Panc1 (cell line): ENCODE results near the gene CCDC92B. TPM values are rescaled to one million over a fixed set of nuclear protein-coding genes. Genes with fewer than 3 reads are reported as not detected.

Experiments
- ATAC-seq: fragments of 200-7000 bp; cut with Tn5 transposase; 2 replicates; pipeline ENCODE4 v1.9.1; 2020; ENCODE audit warnings: mild to moderate bottlenecking, moderate library complexity
- BruUV-seq: library from RNA; stranded (reverse); fragments of 400-500 nt; replicated peaks from 2 replicates; lab custom pipeline; 2021; lab: Mats Ljungman, UMichigan
- CTCF ChIA-PET: fragments of 300-600 bp; sonication (Branson Sonifier 250); formaldehyde crosslinking; loops from one replicate; lab custom pipeline; 2022; ENCODE audit warnings: antibody characterized with exemption; lab: Charles Lee
- POLR2A ChIA-PET: fragments of 300-600 bp; sonication (Branson Sonifier 250); formaldehyde crosslinking; loops from one replicate; lab custom pipeline; 2022; ENCODE audit warnings: antibody characterized with exemption; lab: Charles Lee
- DNase-seq: peaks from one replicate; pipeline ENCODE4 v3.0.0-alpha.2; 2010; ENCODE audit warnings: low read depth, low spot score
- H3K27ac ChIP-seq: 2 replicates; pipeline ENCODE4 v1.5.1; 2011; ENCODE audit warnings: mild to moderate bottlenecking, low read length, inconsistent platforms
- H3K27me3 ChIP-seq: fragments of 200-500 bp; sonication (Bioruptor generic); 2 replicates; pipeline ENCODE4 v1.6.0; 2014; ENCODE audit warnings: low read length, inconsistent platforms; ENCODE audit not compliant: control insufficient read depth, insufficient read depth
- H3K36me3 ChIP-seq: fragments of 200-500 bp; sonication (Bioruptor generic); 2 replicates; pipeline ENCODE4 v1.5.1; 2014; ENCODE audit warnings: inconsistent platforms, mild to moderate bottlenecking, low read length, moderate library complexity; ENCODE audit not compliant: control insufficient read depth, insufficient read depth
- H3K4me1 ChIP-seq: 2 replicates; pipeline ENCODE4 v1.5.1; 2011; ENCODE audit warnings: inconsistent platforms, mild to moderate bottlenecking, low read length, moderate library complexity; ENCODE audit not compliant: control insufficient read depth, insufficient read depth
- H3K4me3 ChIP-seq, 2 experiments: 2 replicates each; pipeline ENCODE4 v1.5.1; 2011 to 2012; ENCODE audit warnings: low read depth in 2 of 2, low read length in 2 of 2, mild to moderate bottlenecking in 2 of 2, inconsistent platforms in 1 of 2, moderate library complexity in 1 of 2
- H3K9me3 ChIP-seq: fragments of 200-500 bp; sonication (Bioruptor generic); 2 replicates; pipeline ENCODE4 v1.5.1; 2014; ENCODE audit warnings: low read depth, mild to moderate bottlenecking, inconsistent platforms, low read length, moderate library complexity; ENCODE audit not compliant: control insufficient read depth, insufficient read depth
- POLR2AphosphoS5 ChIP-seq: IDR thresholded peaks from 2 replicates; pipeline ENCODE4 v1.6.1; 2012; ENCODE audit warnings: mild to moderate bottlenecking, low read depth, low read length, moderate library complexity
- SIN3A ChIP-seq: IDR thresholded peaks from 2 replicates; pipeline ENCODE4 v1.6.1; 2012; ENCODE audit warnings: low read depth, mild to moderate bottlenecking, low read length, moderate library complexity, borderline replicate concordance; ENCODE audit not compliant: insufficient read depth
- TCF7L2 ChIP-seq: IDR thresholded peaks from 2 replicates; pipeline ENCODE4 v1.6.1; 2011; ENCODE audit warnings: mild to moderate bottlenecking, low read depth, low read length, inconsistent platforms
- in situ Hi-C: cut with HindIII; loops from 2 replicates; pipeline ENCODE4 v1.10.0; 2016; ENCODE audit warnings: low sequenced_read_pairs, low pct_unique_long_range_greater_than_20kb
- intact Hi-C: fragments of 100-400 bp; cut with micrococcal nuclease; formaldehyde crosslinking; loops from one replicate; pipeline ENCODE4 v1.10.0; 2022; ENCODE audit not compliant: unreplicated experiment
- total RNA-seq: library from RNA; stranded (reverse); gene quantifications from one replicate; pipeline ENCODE4 v1.2.1, GENCODE V29; 2021; ENCODE audit not compliant: unreplicated experiment
- TF ChIP-seq, protein P1 (sequence below), 2 experiments: IDR thresholded peaks; 2 replicates each; pipeline ENCODE4 v1.6.1; 2011 to 2012; ENCODE audit warnings: low read depth in 2 of 2, control low read depth in 1 of 2, low read length in 1 of 2, mild to moderate bottlenecking in 1 of 2, moderate library complexity in 1 of 2; ENCODE audit not compliant: insufficient read depth in 1 of 2
- TF ChIP-seq, protein P2 (sequence below): fragments of 450-650 bp; IDR thresholded peaks from 2 replicates; pipeline ENCODE4 v1.5.1; 2017; ENCODE audit warnings: mild to moderate bottlenecking

The CCDC92B gene
- total RNA-seq, 1 experiment from 2014 or later: 0.51 TPM

DNA sequence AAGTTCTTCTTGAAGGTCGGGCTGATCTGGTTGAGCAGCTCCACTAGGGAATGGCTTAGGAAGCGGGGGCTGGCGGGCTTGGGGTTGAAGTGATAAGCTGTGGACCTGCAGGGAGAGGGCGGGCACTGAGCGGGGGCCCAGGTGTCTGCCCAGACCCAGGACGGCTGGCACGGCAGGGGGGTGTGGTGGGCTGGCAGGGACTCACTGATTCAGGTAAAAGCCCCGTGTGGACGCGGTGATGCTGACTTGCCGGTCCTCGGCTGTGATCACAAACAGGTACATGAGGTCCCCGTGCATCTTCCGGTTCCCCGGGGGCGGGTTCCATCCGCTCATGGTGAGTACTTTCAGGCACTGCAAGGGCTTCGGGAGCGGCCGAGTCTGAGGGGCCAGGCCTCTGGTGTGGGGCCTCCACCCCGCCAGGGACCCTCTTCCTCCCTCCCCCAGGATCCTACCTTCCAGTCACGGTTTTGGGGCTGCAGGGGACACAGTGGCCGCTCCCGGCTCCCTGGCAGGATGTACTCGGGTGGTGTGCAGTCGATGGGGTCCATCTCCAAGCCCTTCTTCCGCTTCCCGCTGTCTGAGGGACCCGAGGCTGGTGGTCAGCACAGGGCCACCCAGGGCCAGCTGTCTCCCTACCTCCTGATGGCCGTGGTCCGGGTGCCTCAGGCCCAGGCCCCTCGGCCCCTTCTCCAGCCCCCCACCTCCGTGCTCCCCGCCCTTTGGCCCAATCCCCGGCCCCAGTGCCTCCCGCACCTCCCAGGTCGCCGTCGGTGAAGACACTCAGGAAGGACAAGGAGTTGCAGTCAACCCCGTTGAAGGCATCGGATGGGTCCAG, 48.1 kb downstream of the CCDC92B start:
- H3K27ac ChIP-seq: no peak overlapping the region
- in situ Hi-C loops (no loop called here), intact Hi-C loops (no loop called here)
- H3K4me3 ChIP-seq: no peak overlapping the region
- 0 out of 2 replicates have a peak, but pooled peaks cover 3% of the 10 kb centered on the region for H3K36me3 ChIP-seq
- DNase-seq: no peak
- TF ChIP-seq POLR2AphosphoS5 (no peak), TCF7L2 (no peak), SIN3A (no peak)
- TF ChIP-seq, protein P1, sequence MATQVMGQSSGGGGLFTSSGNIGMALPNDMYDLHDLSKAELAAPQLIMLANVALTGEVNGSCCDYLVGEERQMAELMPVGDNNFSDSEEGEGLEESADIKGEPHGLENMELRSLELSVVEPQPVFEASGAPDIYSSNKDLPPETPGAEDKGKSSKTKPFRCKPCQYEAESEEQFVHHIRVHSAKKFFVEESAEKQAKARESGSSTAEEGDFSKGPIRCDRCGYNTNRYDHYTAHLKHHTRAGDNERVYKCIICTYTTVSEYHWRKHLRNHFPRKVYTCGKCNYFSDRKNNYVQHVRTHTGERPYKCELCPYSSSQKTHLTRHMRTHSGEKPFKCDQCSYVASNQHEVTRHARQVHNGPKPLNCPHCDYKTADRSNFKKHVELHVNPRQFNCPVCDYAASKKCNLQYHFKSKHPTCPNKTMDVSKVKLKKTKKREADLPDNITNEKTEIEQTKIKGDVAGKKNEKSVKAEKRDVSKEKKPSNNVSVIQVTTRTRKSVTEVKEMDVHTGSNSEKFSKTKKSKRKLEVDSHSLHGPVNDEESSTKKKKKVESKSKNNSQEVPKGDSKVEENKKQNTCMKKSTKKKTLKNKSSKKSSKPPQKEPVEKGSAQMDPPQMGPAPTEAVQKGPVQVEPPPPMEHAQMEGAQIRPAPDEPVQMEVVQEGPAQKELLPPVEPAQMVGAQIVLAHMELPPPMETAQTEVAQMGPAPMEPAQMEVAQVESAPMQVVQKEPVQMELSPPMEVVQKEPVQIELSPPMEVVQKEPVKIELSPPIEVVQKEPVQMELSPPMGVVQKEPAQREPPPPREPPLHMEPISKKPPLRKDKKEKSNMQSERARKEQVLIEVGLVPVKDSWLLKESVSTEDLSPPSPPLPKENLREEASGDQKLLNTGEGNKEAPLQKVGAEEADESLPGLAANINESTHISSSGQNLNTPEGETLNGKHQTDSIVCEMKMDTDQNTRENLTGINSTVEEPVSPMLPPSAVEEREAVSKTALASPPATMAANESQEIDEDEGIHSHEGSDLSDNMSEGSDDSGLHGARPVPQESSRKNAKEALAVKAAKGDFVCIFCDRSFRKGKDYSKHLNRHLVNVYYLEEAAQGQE (IDR thresholded peaks at IDR 0.05; ENCODE audit: insufficient read depth in 1 of 2, low read depth in 2 of 2, low read length in 1 of 2): no peak
- TF ChIP-seq, protein P2, sequence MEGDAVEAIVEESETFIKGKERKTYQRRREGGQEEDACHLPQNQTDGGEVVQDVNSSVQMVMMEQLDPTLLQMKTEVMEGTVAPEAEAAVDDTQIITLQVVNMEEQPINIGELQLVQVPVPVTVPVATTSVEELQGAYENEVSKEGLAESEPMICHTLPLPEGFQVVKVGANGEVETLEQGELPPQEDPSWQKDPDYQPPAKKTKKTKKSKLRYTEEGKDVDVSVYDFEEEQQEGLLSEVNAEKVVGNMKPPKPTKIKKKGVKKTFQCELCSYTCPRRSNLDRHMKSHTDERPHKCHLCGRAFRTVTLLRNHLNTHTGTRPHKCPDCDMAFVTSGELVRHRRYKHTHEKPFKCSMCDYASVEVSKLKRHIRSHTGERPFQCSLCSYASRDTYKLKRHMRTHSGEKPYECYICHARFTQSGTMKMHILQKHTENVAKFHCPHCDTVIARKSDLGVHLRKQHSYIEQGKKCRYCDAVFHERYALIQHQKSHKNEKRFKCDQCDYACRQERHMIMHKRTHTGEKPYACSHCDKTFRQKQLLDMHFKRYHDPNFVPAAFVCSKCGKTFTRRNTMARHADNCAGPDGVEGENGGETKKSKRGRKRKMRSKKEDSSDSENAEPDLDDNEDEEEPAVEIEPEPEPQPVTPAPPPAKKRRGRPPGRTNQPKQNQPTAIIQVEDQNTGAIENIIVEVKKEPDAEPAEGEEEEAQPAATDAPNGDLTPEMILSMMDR: no peak
- CTCF ChIA-PET: no interaction called here
- H3K4me1 ChIP-seq: no peaks in the 10 kb centered on the region; the same call in 1 of the 2 replicates
- POLR2A ChIA-PET: no interaction called here
- BruUV-seq: no TSS peak
- ATAC-seq: no peak
- no peaks in the 10 kb centered on the region for H3K9me3 ChIP-seq
- no peaks in the 10 kb centered on the region for H3K27me3 ChIP-seq

DNA sequence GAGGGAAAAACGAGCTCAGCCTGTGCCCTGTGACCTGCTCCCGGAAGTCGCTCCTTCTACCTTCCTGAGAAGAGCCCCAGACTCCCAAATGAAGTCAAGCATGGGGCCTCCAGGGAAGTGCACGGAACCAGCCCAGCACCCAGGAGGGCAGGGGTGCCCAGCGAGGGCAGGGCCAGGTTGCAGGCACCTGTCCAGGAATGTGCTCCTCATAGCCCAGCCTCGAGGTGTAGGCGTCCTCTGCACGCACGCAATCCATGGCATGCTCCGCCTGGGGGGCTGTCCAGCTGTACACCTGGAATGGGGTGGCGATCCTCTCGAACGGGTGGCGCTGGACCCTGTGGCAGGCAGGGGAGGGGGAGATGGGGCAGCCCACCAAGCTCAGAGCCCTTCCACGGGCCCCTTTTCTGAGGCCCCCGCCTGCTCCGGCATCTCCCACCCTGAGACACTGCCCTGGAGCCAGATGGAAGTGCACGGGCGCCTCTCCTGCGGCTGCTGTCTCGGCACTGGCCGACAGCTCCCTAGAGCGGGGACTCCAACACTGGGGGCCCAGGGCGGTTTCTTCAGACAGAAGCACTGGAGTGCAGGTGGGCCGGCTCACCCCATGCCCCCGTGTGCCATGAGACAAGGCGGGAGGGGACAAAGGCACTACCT, 48.8 kb downstream of the CCDC92B start:
- POLR2A ChIA-PET: no interaction called here
- in situ Hi-C loops: no loop called here
- H3K27ac ChIP-seq: no peak overlapping the region
- no peak for TF ChIP-seq SIN3A
- no peak for TF ChIP-seq TCF7L2
- TF ChIP-seq, protein P1 (IDR thresholded peaks at IDR 0.05; ENCODE audit: insufficient read depth in 1 of 2, low read depth in 2 of 2, low read length in 1 of 2): no peak
- no peak for TF ChIP-seq POLR2AphosphoS5
- TF ChIP-seq, protein P2: no peak
- BruUV-seq: no TSS peak
- DNase-seq (no peak), ATAC-seq (no peak)
- CTCF ChIA-PET: no interaction called here
- 0 out of 2 replicates have a peak, but pooled peaks cover 3% of the 10 kb centered on the region for H3K36me3 ChIP-seq
- H3K4me3 ChIP-seq: no peak overlapping the region
- no peaks in the 10 kb centered on the region for H3K9me3 ChIP-seq
- intact Hi-C loops: no loop called here
- H3K27me3 ChIP-seq: no peaks in the 10 kb centered on the region
- H3K4me1 ChIP-seq: no peaks in the 10 kb centered on the region; the same call in 1 of the 2 replicates
